CD4-positive, alpha-beta T cell treated with Interleukin-4 for 4 hours (primary cell): Measurements from ENCODE around the gene HIVEP1.
"Not testable (repeated sequence)": the region's sequence is repeated elsewhere in the genome, so short reads cannot be mapped to it uniquely, and the experiment has no call there.

Experiments used
- DNase-seq: peaks from one replicate; pipeline ENCODE4 v3.0.0-alpha.2; 2020

Gene HIVEP1

DNA sequence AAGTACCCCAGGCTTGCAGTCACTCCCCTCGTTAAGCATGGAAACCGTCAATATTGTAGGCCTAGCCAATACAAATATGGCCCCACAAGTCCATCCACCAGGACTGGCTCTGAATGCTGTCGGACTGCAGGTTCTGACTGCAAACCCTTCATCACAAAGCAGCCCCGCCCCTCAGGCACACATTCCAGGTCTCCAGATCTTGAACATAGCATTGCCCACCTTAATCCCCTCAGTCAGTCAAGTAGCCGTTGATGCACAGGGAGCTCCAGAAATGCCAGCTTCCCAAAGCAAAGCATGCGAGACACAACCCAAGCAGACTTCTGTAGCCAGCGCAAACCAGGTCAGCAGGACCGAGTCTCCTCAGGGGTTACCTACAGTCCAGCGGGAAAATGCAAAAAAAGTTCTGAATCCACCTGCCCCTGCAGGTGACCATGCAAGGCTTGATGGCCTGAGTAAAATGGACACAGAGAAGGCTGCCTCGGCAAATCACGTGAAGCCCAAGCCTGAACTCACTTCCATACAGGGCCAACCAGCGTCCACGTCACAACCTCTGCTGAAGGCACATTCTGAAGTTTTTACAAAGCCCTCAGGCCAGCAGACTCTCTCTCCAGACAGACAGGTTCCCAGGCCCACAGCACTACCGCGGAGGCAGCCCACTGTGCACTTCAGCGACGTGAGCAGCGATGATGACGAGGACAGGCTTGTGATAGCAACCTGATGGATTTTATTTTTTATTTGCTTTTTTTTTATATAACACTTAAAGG, 151.8 kb downstream of the HIVEP1 start:
- no peak for DNase-seq

DNA sequence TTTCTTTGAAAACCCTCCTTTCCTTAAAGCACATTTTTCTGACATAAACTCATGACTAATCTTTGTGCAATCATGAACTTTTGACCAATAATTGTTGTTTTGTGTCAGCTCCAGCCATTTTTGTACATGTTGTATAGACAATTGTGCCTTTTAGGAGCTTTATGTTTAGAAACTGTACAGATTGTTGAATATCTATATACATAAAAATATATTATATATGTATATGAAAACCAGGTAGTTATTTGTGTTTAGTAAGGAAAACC, 152.3 kb downstream of the HIVEP1 start:
- no peak for DNase-seq

DNA sequence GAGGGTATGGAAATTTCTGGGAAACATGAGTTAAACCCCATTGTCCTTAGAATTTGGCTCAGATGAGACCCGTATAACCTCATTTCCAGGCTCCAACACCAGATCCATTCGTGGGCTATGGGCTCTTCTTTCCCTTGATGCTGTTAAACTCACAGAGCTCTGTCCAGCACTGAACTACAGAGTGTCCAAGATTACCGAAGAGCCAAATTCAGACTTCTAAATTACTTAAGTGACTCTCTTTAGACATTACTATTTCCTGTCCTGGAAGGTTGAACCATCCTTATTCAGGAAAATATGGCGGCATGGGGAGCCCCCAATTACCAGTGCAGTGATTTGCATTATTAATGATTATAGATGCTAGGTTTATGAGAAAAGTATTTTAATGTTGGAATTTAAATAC, 153.2 kb downstream of the HIVEP1 start:
- DNase-seq, result no peak

DNA sequence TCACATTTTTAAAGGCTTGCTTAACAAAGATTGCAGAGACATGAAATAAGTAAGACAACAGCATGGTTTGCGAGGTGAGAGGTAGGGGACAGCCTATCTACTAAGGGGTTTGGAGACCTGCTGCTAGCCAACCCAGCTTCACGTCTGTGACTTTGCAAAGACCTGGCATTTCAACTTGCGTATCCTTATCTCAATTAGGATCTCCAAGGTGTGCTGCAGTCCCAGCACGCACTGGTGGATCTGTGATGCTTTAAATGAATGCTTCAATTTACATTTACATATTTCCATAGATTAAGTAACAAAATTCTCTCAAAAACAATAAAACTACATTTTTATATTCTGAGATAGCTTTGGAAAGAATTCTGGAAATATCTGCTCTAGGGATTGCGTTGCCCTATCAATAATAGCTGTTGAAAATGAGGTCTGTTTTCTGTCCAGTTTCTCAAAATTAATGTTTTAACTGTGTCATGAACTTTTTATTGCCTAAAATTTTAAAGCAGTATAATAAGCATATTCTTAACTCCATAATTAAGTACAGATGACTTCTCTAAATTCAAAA, 153.7 kb downstream of the HIVEP1 start:
- DNase-seq, result no peak

DNA sequence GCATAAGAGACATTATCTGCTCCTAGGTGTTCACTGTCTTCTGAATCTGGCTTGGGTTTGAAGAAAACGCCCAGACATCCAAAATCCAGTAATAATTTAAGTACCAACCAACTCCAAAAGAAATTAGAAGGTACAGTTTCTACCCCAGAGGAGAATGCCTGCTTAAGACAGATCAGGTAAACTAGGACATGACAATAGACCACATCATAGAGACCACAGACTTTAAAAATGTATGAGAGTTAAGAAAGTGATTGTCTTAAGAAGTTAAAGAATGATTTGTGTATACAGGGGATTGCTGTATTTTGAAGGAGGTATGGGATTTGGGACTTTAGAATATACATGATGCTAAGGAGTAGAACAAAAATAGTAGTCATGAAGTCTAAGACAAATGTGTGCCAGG, 157.3 kb downstream of the HIVEP1 start:
- no peak for DNase-seq

DNA sequence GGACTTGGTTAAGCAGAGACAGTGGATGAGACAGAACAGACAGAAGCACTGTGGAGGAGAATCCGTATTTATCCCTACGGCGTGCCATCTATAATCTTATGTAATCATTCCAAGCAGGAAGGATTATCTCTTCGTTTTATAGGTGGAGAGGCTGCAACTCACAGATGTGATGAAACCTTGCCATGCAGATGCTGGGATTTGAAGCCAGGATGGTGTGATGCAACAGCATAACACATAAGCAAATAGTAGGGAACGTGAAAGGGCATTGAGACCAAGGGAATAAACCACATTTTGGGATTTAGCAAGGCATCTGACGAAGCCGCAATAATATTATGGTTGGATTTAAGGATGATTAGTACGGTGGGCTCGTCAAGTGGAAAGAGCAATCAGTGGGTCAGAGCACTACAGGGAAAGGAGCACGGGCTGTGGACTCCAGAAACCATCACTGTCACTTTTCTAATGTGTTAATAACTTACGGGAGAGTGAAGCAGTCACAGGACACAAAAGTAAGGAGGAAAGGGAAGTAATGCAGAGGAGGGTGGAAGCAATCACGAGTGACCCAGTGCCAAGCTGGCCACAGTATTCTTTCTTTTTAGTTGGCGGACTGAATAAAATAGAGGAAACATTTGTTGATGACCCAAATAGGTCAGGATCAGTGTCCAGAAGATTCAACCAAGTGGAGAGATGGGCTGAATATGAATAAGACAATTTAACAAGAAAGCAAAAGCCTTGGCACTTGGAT, 158.4 kb downstream of the HIVEP1 start:
- DNase-seq, result no peak

DNA sequence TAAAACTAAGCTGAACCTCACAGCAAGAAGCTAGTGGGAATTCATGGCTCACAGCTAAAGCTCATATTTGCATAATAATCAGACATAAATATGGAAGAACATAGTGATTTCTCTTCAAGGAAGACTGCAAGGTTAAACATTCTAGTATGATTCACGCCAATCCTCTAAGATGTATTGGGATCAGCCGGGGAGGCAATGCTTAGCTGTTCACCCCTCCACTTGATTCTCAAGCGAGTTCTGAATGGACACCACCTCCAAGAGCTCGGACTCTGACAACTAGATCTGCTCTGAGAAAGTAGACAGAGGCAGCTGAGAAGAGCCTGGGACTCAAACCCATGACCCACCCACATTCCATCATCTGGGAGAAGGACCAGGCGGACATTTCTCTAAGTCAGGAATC, 159.6 kb downstream of the HIVEP1 start:
- no peak for DNase-seq

DNA sequence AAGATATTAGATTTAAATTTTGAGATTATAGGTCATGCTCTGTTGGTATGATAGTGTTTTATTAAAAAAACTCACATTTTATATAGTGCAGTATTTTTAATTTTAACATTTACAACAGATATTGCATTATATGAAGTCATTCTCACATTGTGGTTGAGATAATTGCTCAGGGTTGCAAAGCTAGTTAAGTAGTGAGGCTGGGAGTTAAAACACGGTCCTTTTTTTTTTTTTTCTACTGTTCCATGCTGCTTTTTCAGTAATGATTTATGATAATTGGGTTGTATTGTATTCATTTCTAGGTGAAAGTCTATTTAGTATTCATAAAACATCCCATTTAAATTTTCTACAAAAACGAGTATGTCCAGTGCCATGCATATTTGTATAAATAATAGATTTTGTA, 160.5 kb downstream of the HIVEP1 start:
- no peak for DNase-seq

DNA sequence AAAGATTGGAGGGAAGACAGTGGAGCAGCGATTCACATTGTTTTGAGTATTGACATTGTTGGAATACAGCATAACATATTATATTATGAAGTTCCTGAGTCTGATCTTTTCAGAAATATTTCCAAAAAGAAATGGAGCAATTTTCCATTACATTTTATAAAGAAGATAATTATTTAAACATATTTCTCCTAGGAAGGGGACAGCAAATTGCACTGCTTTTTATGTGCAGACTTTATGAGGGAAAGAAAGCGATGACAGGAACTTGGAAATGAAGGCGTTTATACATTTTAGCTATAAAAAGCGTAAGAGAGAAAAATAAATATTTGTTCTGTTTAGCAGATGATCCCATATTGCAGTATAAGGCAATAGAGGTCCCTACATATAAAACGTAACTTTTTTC, 161.1 kb downstream of the HIVEP1 start:
- no peak for DNase-seq

DNA sequence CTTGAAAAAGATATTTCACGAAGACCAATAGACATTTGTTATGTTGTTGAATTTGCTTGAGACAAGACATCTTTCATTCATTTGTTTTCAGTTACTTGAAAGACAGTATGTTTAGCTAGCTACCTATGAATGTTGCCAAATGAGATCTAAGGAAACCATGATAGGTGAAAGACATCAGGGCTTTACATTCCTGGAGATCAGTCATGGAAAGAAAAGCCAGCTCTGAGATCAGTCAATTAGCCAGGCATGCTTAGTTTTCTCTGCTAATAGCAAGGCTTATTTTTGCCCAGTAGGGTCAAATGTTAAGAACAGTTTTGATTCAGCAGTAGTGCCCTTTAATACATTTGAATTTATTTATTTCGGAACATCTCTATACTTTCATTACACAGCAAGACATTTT, 161.5 kb downstream of the HIVEP1 start:
- DNase-seq, result no peak

DNA sequence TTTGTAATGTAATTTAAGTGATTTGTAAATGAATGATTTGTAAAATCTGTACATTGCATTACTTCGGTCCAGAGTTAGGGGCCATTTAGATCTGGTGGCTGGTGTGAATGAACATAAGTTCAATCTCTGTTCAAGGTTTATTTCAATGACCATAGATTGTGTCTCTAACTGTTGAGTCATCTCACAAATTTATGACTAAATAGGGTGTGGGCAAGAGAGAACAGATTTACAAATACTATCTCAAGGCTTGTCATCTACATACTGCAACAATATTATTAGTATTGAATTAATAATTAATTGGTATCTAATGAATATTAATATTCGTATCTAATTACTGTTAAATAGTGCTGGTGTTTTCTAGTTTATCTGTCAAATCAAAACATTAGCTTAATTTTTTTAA, 162.8 kb downstream of the HIVEP1 start:
- DNase-seq, result no peak

DNA sequence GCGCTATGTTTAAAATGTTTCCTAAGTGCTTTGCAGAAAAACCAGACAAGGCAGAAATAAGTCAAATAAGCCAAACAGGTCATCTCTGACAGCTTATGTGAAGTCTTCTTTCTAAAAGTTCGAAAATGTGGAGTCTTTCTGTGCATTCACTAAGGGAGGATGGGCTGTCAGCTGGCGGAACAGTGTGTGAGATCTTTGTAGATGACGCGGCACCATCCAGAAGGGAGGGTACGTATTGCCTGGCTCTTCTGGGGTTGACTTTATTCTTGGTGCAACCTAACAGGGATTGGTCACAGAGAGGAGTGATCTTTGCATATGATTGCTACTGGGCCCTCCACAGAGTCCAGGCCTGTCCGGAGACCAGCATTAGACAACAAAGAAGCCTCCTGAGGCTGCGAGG, 163.5 kb downstream of the HIVEP1 start:
- no peak for DNase-seq

DNA sequence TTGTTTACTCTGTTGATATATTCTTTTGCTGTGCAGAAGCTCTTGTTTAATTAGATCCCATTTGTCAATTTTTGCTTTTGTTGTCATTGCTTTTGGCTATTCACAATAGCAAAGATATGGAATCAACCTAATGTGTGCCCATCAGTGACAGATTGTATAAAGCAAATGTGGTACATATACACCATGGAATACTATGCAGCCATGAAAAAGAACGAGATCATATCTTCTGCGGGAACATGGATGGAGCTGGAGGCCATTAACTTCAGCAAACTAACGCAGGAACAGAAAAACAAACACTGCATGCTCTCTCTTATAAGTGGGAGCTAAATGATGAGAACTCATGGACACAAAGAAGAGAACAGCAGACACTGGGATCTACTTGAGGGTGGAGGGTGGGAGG, 164.7 kb downstream of the HIVEP1 start:
- not testable (repeated sequence) for DNase-seq

DNA sequence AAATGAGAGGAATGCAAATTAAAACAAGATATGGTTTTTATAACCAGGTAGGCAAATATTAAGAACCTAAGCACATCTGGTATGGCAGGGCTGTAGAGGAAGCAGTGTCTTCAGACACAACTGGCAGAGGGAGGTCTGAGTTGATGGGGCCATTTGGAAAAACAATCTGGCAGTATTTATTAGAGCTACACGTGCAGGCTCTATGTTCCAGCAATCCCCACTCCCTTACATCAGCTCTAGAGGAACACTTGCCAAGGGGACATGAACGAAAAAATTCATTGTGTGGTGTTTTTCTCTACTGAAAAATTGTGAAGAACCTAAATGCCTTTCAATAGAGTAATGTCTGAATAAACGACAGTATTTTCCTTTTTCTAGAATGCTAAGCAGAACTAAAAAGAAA, 166.4 kb downstream of the HIVEP1 start:
- no peak for DNase-seq

DNA sequence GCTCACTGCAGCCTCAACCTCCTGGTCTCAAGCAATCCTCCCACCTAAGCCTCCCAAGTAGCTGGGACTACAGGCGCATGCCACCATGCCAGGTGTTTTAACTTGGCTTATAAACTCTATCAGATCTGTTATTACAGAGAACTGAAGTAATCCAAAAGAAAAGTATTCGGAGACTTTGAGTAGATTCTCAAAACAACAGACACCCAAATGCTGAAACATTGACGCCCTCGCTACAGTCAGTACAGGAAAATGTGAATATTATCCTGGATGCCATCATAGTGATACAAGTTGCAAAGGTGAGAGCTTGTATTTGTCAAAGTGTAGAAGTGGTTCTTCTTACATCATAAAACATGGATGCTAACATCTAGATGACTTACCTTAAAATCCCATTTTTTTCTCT, 169.4 kb downstream of the HIVEP1 start:
- no peak for DNase-seq

DNA sequence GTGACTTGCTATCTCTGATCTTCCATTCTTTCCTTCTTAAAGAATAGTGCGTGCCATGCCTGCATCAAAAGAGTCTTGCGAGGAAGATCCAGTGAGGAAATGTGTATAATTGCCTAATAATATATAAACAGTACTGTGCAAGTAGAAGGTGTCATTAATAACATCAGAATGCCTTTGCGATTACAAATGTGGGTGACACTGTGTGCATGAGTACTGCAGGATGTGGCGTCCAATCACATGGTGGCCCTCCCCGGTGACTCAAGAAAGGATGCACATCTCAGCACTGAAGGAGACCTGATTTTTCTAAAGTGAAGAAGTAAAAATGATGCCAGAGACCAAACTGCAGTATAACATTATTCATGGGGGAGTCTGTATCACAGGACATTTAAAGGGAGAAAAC, 170.6 kb downstream of the HIVEP1 start:
- DNase-seq, result no peak

DNA sequence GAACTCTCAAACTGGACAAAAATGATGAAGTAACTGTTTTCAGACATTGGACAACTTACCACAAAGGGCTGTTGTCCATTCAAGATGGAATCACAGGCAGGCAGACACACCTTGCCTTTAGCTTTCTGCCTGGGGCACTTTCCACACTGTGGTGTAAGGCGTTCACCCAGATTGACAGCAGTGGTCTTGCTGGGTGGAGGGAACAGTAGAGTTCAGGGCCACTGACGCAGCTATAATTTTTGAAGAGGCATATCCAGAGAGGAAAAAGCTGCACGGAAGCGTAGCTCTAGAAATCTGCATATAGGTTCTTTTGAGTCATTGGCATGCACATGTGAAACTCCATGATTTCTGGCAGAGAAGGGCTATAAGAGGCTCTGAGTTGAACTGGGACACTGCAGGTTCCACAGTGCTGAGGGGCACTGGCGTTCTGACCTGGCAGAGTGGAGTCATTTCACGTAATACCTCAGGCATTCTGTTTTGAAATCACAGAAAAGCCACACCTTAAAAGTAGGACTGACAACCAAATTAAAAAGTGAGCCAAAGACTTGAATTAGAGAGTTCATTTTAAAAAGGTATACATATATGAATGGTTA, 173.1 kb downstream of the HIVEP1 start:
- no peak for DNase-seq

DNA sequence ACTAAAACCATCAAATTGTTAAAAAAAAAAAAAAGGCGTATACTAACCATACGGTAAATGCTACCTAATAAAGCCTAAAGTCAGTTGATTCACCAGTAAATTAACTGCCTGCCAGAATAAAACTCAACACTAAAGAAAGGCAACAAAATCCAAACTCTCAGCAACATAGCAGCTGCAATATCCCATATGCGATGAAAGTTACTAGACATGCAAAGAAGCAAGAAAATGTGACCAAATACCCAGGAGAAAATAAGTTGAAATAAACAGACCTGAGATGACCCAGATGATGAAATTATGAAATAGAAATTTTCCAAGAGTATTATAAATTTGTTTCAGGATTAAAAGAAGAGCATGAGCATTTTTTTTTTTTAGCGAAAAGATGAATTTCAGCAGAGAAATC, 174.4 kb downstream of the HIVEP1 start:
- no peak for DNase-seq

DNA sequence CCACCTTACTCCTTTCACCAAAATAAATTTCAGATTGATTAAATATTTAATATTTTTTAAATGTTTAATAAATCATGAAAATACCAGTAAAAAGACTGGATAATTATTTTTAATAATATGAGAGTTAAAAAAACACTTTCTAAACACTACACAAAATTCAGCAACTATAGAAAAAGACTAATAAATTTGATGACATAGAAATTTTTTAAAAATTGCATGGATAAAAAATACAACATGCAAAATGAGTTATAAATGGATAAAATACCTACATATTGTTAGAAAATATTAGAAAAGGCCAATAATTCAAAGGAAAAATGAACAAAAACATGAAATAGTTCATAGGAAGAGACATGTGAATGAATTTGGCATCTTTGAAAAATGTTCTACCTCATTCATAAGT, 177.0 kb downstream of the HIVEP1 start:
- DNase-seq, result no peak

DNA sequence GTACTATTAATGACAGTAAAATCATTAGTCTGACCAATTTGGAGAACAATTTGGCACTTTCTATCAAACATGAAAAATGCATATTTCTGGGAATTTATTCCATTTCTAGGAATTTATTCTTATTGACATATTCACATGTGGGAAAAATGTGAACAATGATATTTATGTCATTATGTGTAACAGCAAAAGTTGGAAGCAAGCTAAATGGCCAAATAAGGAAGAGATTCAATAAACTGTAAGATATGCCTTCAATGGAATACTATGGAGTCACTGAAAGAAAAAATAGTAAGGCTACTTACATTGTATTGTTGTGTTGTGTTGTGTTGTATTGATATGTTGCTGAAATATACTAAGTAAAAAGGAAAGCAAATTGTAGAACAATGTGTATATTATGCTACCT, 177.5 kb downstream of the HIVEP1 start:
- DNase-seq, result no peak

DNA sequence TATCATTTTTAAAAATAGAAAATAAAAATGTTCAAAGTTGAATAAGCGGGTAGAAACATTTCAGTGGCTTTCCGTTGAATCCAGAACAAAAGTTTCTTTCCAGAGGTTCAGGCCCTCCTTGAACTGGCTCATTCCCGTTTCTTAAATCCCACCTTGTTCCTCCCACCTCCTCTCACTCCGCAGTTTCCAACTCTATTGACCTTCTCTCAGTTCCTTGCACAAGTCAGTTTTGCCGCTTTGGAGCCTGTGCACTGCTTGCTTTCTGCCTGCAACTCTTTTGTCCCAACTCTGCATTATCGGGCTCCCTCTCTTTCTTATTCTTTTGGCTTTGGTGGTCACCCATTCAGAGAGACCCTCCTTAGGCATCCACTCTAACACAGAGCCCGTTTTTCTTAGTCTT, 178.1 kb downstream of the HIVEP1 start:
- DNase-seq, result no peak

DNA sequence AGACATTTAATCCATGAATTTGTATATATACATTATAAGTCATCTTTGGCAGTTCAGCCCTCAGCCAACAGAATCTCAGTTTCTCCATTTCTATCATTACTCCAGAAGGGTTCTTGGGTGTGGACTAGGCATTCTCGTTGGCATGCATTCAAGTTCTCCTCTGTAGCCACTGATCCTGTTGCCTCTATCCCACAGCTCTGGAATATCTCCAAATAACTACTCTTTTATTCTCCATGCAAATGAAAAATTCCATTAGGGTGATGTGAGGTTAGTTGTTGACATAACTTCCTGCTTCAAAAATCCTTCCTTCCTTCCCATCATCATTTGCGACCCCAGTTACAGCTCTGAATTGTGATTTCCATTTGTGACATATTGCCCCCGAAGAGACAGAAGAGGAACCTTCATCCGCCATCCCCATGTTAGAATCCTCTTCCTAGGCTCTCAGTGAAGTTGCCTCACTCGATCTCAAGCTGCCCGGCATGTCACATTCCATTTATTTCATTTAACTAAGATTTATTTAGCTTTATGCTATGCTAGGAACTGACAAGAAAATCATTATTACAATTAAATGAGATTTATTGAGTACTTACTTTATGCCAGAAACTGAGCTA, 184.3 kb downstream of the HIVEP1 start:
- no peak for DNase-seq

DNA sequence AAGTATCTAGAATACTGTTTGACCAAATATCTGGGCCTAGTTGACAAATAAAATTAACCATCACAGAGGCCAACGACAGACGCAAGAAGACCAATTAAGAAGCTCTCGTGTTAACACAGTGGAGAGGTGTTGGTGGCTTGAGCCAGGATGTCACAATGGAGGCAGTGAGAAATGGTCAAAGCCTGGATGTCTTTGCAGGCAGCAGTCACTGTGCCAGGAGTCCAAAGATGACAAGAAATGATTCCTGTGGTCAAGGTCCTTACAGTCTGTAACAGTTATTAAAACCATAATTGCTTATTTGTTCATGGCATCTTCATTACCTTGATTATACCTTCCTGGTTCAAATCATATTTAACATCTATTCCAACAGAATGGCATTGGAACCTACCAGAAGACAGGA, 186.7 kb downstream of the HIVEP1 start:
- DNase-seq, result no peak

DNA sequence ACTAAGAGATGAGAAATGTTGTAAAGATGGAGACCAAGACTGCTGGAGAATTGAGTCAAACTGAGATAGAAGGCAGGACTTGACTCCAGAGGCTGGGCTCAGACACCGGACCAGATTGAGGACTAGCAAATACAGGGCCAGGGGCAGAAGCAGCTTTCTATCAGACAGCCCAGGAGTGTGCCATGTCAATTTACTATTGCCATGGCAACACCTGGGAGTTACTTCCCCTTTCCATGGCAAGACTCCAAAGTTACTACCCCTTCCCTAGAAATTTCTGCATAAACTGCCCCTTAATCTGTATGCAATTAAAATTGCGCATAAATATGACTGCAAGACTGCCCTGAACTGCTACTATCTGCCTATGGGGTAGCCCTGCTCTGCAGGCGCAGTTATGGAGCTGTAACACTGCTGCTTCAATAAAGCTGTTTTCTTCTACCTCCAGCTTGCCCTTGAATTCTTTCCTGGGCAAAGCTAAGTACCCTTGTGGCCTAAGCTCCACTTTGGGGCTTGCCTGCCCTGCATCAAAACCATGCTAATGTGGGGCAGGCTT, 188.0 kb downstream of the HIVEP1 start:
- DNase-seq, result no peak
